Daoy (cell line): ENCODE measurements around the gene PPP4C. TPM values are rescaled to one million over a fixed set of nuclear protein-coding genes. Genes with fewer than 3 reads are reported as not detected.

Experiments used
- DNase-seq: peaks from one replicate; pipeline ENCODE4 v3.0.0-alpha.2; 2015; ENCODE audit warnings: low read depth
- total RNA-seq: library from RNA; depleted of rRNA; stranded (reverse); fragments of >200 nt; shearing (Covaris generic); gene quantifications from 2 replicates; pipeline ENCODE4 v1.2.3, GENCODE V29; 2014

Gene PPP4C
- total RNA-seq, 1 experiment from 2014 or later = 113 TPM

DNA sequence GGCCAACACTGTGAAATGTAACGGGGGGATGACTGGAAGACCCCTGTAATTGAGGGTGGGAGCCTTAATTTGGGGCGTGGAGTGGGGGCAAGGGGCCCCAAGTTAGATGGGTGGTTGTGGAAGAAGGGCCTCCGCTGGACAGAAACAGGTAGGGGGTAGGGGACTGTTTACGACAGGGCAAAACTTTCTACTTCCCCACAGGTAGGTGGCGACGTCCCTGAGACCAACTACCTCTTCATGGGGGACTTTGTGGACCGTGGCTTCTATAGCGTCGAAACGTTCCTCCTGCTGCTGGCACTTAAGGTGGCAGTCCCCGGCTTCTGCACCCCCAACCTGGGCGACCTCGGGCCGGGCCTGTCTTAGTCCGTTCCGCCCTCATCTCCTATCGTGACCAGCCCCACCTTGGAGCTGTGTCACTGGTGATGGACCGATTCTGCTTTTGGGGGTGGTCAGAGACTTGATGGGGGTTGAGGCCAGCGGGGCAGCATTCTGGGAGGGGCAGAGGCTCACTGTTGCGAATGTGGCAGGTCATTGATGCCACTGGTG, 6.8 kb downstream of the PPP4C start:
- DNase-seq = no peak

DNA sequence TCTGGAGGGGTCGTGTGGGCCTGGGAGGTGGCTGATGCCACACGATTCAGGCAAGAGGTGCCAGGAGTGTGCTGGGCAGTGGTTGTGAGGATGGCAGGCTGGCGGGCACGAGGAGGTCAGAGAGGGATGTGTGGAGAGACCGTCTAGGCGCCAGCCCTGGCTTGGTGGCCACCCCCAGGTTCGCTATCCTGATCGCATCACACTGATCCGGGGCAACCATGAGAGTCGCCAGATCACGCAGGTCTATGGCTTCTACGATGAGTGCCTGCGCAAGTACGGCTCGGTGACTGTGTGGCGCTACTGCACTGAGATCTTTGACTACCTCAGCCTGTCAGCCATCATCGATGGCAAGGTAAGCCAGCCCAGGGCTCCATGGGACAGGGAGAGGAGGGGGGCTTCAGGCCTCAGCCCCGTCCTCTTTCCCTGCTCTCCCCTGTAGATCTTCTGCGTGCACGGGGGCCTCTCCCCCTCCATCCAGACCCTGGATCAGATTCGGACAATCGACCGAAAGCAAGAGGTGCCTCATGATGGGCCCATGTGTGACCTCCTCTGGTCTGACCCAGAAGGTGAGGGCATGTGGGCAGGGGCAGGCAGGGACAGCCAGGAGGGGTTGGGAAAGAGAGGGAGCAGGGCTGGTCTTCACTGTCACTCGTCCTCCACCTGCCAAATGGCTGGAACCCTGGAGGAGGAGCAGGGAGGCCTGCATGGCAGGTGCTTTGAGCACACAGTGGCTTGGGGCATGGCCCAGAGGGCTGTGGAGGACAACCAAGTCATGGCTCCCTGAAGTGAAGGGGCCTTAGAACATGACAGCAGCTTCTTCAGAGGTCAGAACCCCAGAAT, 7.6 kb downstream of the PPP4C start:
- no peak for DNase-seq

DNA sequence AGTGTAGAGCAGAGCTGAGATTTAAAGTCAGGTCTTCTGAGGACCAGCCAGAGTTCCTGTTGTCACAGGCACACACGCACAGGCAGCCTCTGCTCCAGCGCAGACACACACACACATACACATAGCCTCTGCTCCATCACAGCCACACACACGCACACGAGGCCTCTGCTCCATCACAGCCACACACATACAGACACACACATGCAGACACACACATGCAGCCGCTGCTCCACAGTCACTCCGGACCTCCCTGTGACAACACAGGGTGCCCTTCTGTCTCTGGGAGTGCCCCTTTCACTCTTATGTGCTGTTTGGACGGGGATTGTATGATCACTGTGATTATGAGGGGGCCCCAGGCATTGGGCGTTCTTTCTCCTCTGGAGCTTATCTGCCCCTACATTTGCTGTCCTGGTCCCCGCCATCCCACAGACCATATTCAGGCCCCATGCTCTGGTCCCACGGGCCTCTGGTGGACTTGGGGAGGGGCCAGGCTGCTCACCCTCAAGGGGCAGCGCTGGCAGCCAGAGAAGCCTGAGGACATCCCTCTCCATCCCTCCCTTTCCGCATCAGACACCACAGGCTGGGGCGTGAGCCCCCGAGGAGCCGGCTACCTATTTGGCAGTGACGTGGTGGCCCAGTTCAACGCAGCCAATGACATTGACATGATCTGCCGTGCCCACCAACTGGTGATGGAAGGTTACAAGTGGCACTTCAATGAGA, 8.5 kb downstream of the PPP4C start:
- no peak for DNase-seq

DNA sequence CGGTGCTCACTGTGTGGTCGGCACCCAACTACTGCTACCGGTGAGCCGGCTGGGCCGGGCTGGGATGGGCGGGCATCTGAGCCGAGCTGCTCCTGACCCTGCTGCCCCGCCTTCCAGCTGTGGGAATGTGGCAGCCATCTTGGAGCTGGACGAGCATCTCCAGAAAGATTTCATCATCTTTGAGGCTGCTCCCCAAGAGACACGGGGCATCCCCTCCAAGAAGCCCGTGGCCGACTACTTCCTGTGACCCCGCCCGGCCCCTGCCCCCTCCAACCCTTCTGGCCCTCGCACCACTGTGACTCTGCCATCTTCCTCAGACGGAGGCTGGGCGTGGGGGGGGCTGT, 9.0 kb downstream of the PPP4C start:
- no peak for DNase-seq

DNA sequence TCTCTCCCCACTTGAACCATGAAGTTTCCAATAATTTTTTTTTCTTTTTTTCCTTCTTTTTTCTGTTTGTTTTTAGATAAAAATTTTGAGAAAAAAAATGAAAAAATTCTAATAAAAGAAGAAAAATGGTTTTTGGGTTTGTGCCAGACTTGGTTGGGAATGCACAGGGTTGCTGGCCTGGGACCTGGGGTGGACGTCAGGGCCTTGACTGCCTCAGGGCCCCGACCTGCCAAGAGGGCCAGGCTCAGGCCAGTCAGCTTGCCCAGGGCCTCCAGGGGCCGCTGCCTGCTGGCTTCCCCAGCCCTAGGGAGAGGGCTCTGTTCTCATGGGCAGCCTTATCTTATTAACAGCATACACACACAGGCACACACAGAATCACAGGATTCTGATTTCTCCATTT, 9.5 kb downstream of the PPP4C start:
- no peak for DNase-seq

DNA sequence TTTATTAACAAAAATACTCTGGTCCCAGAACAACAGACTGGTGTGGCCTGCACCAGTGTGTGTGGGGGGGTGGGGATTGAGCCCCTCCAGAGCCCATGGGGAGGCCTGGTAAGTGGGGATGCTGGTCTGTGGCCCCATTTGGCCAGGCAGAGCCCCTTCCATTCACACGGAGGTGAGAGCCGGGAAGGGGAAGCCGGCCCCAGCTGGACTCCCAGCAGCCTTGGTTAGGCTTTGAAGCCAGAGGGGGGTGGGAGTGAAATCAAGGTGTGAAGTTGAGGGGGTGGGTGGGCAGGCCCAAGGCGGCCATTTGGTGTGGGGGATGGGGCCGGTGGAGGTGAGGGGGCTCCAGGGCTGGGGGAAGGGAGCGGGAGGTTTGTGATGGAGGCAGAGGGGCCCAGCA, 10.0 kb downstream of the PPP4C start:
- no peak for DNase-seq

DNA sequence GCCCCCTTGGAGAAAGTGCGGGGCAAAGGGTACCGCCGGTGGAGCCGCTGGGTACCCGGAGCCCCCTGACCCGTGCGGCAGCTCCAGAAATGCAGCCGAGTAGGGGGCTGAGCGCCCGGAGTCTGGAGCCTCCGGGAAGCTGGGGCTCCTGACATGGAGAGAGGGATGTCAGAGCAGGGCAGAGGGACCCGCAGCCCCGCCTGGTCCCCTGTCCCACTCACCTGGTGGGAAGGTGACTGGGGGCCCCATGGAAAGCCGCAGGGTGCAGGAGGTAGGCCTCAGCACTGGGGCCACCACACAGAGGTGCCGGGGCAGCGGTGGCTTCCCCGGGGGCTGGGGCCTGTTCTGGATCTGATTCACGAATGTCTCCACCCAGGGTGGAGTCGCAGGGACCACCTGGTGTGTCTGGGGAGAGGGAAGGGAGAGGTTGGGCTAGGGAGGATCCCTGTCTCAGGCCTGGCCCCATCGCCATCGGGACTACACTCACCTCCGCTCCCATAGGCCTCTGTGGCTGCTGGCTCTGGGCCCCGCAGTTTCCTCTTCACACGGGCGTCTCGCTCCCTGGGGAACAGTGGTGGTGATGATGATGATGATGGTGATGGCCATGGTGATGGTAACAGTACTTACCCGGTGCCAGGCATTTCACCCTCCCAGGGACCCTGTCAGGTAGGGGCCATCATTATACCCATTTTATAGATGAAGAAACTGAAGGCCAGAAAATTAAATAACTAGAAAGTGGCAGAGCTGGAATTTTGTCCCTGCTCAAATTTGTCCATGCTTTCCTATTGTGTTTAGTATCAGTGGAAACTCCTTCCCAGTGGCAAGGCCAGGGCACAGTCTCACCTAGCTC, 10.7 kb downstream of the PPP4C start:
- no peak for DNase-seq

DNA sequence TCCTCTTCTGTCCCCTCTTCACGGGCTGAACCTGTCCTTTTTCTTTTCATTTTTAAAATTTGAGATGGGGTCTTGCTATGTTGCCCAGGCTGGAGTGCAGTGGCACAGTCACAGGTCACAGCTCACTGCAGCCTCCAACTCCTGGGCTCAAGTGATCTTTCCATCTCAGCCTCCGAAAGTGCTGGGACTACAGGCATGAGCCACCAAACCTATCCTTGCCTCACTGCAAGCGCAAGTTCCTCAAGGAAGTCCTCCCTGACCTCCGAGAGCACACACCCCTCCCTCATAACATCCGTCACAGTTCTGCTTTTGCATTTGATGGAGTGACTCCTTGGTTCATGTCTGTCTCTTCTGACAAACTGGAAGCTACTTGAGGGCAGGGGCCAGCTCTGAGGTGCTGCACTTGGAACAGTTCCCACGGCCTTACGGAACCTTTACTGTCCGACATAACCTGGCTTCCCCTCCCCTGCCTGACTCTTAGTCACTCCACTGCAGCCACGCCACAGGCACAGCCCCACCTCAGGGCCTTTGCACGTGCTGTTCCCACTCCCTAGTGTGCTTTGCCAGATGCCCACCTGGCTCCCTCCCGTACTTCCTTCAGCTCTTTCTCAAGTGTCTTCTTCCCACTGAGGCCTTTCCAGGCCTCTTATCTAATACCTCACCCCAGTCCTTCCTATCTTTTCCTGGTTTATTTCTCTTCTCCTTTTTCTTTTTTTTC, 11.5 kb downstream of the PPP4C start:
- DNase-seq = no peak

DNA sequence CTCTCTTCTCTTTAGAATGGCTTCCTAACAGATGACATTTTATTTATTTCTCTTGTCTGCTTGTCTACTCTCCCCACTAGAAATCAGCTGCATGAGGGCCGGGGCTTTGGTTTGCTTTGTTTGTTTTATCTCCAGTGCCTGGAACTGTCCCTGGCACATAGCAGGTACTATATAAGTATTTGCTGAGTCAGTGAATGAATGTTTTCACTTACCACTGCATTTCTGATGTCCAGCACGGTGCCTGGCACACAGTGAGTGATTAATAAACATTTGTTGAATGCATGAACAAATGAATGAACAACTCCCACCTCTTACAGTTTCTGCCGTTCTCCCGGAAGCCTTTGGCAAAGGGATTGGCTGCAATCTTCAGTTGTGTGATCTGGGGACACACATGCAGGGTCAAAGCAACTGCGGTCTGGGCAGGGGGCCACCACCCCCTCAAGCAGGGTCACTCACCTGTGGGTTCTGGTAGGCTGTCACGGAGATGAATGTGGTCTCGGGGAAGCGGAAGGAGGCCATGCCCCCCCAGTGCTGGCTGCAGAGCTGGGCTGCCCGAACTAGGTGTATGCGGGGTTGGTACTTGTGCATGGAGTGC, 12.5 kb downstream of the PPP4C start:
- no peak for DNase-seq

DNA sequence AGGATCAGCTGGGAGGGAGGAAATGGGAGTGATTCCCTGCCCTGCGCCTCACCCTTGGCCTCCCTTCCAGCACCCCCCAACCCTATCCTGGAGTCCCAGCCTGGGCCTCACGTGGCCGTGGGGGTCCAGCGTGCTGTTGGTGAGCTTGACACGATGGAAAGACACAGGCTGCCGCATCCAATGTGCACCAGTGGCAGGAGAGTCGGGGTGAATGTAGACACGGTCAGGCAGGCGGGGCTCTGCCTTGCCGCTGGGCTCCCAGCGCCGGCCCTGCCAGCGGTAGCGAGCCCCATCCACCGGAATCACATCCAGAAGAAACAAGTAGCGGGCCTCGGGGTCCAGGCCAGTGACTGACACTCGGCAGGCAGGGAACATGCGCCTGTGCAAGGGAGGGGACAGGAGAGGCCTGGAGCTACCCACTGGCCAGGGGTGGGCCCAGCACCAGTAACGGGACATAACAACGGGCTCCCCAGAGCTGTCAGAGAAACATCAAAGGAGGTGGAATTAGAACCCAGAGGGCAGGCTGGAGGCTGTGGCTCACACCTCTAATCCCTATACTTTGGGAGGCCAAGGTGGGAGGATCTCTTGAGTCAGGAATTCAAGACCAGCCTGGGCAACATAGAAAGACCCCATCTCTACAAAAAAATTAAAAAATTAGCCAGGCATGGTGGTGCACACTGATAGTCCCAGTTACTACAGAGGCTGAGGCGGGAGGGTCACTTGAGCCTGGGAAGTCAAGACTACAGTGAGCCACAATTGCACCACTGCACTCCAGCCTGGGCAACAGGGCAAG, 13.2 kb downstream of the PPP4C start:
- no peak for DNase-seq

DNA sequence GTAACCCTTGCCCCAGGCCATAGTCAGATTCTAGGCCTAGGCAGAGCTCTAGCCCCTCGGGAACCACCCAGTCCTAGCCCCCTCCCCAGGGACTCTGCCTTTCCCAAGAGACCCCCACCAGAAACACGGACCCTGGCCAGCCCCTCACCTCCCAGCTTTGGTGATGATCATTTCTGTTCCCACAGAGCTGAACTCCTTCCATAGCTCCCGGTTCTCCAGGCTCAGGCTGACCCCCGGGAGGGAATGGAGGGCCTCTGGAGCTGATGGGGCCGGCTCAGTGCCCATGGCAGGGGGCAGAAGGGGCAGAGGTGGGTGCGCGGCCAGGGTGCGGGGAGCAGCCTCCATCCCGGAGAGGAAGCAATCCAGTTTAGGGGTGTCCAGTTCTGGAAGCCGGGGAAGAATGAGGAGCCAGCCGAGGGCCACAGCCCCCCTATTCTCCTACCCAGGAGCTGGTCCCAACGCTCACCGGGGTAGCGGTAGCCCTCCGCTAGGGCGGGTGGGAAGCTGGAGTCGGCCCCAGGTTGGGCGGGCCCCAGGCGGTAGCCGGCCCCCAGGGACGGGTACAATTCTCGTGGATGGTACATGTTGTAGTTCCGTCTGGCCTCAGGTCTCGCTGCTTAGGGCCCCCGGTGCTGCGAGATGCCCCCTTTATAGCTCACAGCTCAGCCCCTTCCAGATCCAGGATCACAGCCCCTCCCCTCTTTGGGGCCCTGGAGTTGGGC, 15.0 kb downstream of the PPP4C start:
- DNase-seq = no peak

DNA sequence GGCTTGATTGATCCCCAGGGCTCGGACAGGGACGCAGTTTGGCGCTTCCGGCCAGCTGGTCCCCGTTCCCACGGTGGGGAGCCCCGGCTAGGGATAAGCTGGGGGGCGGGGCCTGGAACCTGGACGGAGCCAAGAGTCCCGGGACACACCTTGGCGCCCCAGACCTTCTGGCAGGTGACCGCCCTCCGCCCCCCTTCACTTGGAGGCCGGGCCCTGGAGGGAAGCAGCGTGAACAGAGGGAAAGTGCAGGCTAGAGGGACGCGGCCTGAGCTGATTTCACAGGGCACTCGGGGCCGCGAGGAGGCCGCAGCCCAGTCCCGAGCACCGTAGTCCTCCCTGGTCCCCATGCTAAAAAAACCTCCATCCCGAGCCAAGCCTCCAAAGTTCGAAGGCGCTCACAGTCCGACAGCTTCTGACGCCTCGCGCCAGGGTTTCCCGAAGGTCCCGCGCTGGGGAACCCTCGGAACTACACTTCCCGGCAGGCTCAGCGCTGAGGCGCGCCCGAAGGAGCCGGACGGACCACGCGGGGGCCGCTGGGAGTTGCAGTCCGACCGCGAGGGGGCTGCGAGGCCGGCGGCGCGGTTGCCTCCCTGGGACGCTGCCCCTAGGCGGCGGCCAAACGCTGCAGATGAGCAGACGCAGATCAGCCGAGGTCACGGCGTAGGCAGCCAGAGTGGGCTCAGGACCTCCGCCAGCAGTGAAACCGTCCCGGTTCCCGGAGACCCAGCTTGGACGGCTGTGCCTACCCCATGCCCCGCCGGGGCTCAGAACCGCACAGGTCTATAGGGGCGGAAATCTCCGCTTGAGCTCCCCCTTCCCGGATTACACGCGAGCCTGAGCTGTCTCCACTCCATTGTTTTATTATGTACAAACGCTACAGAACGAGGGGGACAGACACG, 15.9 kb downstream of the PPP4C start, which contains the start of gene TBX6:
TSS of gene TBX6 (minus strand) at position 451 of the 899 bp plus-strand sequence. CDS start 731 bp downstream, outside the sequence.
- DNase-seq = peak; percentile 93

DNA sequence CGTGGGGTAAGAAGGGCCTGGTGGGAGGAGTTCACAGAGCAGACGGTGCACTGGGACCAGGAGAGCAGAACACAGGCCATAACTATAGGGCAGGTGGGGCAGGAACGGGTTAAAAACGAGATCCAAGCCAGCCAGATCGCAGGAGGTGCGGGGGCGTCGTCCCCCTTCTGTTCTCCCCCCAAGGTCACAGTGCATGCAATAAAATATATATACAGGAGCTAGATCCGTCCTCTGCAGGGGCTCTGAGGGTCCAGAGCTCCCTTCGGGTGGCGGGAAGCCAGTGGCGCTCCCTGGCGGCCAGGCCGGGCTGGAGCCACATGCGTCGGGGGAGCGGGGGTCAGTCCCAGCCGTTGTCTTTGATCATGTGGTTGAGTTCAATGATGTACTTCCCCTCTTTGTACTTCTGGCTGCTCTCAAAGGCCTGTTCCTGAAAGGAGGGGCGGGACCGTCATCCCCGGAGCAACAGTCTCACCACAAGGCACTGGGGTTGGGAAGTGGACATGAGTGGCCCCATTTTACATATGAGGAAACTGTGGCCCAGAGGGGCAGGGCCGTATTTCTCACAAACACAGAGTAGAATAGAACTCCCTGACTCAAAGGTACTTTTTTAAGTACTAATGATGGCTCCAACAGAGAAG, 16.7 kb downstream of the PPP4C start:
- peak; percentile 80 for DNase-seq

DNA sequence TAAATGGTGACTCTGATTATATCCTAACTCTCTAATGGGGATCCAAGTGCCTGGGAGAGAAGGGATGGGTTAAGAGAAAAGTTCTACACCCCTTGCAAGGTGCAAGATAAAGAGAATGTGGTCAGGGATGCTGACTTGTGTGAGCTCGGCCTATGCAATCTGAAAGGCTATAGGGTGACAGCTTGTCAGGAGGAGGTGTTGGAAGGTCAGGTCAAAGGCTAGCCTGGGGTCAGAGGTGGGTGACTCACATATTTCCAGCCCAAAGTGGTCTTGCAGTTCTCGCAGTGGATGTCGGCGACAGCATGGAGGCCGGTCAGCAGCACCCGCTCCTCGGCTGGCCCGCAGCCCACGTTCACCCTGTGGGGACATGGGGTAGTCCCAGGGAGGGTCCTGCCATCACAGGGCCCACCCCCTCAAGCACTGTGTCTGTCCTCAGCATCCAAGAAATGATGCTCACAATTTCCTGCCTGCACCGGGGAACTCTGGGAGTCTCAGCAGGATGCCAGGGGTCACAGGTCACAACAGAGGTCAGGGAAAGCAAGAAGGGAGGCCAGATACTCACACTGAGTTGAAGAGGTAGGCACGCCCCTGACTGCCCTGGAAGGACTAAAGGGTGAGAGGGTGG, 18.9 kb downstream of the PPP4C start:
- DNase-seq = no peak

DNA sequence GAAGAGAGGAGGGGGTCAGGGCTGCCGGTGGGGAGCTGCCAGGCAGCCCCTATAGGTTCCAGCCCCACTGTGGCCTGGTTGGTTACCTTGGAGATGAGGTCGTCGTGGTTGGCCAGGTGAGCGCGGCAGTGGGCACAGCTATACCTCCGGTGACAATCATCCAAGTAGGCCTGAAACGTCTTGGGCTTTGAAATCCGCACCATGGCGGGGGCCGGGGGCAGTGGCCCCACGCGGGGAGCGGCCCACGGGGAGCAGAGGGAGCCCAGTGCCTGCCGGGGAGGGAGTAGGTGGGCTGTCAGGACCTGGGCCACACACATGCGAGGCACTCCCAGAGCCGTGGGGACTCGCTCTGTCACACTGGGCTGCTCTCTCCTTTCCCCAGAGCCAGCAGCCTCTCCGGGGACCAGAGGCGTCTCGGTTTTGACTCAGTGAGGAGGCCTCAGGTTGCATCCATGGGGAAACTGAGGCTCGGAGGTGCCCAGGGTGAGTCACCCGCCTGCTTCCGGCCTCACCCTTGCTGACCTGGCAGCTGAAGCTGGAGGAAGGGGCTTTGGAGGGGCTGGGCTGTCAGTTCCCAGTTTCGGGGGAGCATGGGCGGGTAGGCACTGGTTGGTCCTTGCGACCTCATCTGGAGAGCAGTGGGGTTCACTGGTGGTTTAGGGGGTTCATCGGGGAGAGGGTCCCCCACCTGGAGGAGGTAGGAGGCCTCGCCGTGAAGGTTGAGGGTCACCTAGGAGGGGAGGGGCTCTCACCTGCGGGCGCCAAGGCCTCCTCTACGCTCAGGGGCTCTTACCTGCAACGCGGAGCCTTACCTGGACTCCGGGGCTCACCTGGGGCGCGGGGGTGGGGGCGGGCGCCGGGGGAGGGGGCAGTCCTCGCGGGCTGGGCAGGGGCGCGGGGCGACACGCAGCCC, 19.6 kb downstream of the PPP4C start:
- no peak for DNase-seq
